ENCODE data around the gene SPOP.

GRCh38 chr17:49621946-49622529, 55.9 kb downstream of the SPOP start:
- TF ChIP-seq, protein P1, sequence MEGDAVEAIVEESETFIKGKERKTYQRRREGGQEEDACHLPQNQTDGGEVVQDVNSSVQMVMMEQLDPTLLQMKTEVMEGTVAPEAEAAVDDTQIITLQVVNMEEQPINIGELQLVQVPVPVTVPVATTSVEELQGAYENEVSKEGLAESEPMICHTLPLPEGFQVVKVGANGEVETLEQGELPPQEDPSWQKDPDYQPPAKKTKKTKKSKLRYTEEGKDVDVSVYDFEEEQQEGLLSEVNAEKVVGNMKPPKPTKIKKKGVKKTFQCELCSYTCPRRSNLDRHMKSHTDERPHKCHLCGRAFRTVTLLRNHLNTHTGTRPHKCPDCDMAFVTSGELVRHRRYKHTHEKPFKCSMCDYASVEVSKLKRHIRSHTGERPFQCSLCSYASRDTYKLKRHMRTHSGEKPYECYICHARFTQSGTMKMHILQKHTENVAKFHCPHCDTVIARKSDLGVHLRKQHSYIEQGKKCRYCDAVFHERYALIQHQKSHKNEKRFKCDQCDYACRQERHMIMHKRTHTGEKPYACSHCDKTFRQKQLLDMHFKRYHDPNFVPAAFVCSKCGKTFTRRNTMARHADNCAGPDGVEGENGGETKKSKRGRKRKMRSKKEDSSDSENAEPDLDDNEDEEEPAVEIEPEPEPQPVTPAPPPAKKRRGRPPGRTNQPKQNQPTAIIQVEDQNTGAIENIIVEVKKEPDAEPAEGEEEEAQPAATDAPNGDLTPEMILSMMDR (conservative IDR thresholded peaks at IDR 0.05; ENCODE audit: low read depth in 2 of 2), result no peak
- TF ChIP-seq EZH2 (IDR thresholded peaks at IDR 0.05; ENCODE audit: low read depth, unreplicated experiment), result no peak
- no peak for TF ChIP-seq POLR2AphosphoS5 (IDR thresholded peaks at IDR 0.05; ENCODE audit: low read depth)
- TF ChIP-seq, protein P2, sequence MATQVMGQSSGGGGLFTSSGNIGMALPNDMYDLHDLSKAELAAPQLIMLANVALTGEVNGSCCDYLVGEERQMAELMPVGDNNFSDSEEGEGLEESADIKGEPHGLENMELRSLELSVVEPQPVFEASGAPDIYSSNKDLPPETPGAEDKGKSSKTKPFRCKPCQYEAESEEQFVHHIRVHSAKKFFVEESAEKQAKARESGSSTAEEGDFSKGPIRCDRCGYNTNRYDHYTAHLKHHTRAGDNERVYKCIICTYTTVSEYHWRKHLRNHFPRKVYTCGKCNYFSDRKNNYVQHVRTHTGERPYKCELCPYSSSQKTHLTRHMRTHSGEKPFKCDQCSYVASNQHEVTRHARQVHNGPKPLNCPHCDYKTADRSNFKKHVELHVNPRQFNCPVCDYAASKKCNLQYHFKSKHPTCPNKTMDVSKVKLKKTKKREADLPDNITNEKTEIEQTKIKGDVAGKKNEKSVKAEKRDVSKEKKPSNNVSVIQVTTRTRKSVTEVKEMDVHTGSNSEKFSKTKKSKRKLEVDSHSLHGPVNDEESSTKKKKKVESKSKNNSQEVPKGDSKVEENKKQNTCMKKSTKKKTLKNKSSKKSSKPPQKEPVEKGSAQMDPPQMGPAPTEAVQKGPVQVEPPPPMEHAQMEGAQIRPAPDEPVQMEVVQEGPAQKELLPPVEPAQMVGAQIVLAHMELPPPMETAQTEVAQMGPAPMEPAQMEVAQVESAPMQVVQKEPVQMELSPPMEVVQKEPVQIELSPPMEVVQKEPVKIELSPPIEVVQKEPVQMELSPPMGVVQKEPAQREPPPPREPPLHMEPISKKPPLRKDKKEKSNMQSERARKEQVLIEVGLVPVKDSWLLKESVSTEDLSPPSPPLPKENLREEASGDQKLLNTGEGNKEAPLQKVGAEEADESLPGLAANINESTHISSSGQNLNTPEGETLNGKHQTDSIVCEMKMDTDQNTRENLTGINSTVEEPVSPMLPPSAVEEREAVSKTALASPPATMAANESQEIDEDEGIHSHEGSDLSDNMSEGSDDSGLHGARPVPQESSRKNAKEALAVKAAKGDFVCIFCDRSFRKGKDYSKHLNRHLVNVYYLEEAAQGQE (IDR thresholded peaks at IDR 0.05; ENCODE audit: unreplicated experiment), result no peak
- TF ChIP-seq STAT1 (IDR thresholded peaks at IDR 0.05; ENCODE audit: unreplicated experiment), result no peak
- no peak for TF ChIP-seq EZH2phosphoT487 (IDR thresholded peaks at IDR 0.05; ENCODE audit: unreplicated experiment)
- no peak for TF ChIP-seq CREB1 (CRISPR knock-in tag; IDR thresholded peaks at IDR 0.05; ENCODE audit: low read depth)
- no peak for TF ChIP-seq ETS1 (IDR thresholded peaks at IDR 0.05)
- no peak for TF ChIP-seq JUNB (IDR thresholded peaks at IDR 0.05; ENCODE audit: unreplicated experiment)
- no peak for TF ChIP-seq ZNF331 (CRISPR knock-in tag; IDR thresholded peaks at IDR 0.05; ENCODE audit: low read depth)

All from GM23338 (cell line).